ENCODE measurements around the gene GLS.

- TF ChIP-seq CTCF (CRISPR knock-in tag; IDR thresholded peaks at IDR 0.05) (no peak), TMF1 (CRISPR knock-in tag; IDR thresholded peaks at IDR 0.05; ENCODE audit: low read depth) (no peak), REST (IDR thresholded peaks at IDR 0.05; ENCODE audit: borderline replicate concordance in 1 of 2, low read depth in 1 of 2, low read length in 2 of 2) (no peak), ZNF782 (CRISPR knock-in tag; IDR thresholded peaks at IDR 0.05; ENCODE audit: borderline replicate concordance) (no peak)
Measured at GRCh38 chr2:190981733-190982132, 101.1 kb downstream of the GLS start.

Data from HepG2 (cell line).